HG03025 (cell line): ENCODE measurements around the gene OSBP2.
"Not testable (repeated sequence)": the region's sequence is repeated elsewhere in the genome, so short reads cannot be mapped to it uniquely, and the experiment has no call there.

Experiments used
- ATAC-seq: cut with Tn5 transposase; IDR thresholded peaks from one replicate; pipeline ENCODE4 v1.9.1; 2021; ENCODE audit warnings: mild to moderate bottlenecking, moderate library complexity; ENCODE audit not compliant: unreplicated experiment, low FRiP score

Gene OSBP2

GRCh38 chr22:30754521-30754920 lies 59.8 kb downstream of the OSBP2 start:
- no peak for ATAC-seq

- no peak for ATAC-seq
These were observed 60.5 kb downstream of the OSBP2 start for GRCh38 chr22:30754971-30755758.

GRCh38 chr22:30755759-30756124 lies 61.1 kb downstream of the OSBP2 start:
- no peak for ATAC-seq

- no peak for ATAC-seq
These were observed 69.4 kb downstream of the OSBP2 start for GRCh38 chr22:30763815-30764673.

GRCh38 chr22:30767661-30768060 lies 73.0 kb downstream of the OSBP2 start:
- ATAC-seq: no peak

GRCh38 chr22:30770716-30771115 lies 76.0 kb downstream of the OSBP2 start:
- ATAC-seq: no peak

GRCh38 chr22:30773919-30774318 lies 79.2 kb downstream of the OSBP2 start:
- no peak for ATAC-seq

GRCh38 chr22:30774566-30774965 lies 79.9 kb downstream of the OSBP2 start:
- ATAC-seq: no peak

- ATAC-seq: no peak
These were observed 81.8 kb downstream of the OSBP2 start for GRCh38 chr22:30776476-30776875.

GRCh38 chr22:30777146-30777545 lies 82.5 kb downstream of the OSBP2 start:
- not testable (repeated sequence) for ATAC-seq

GRCh38 chr22:30777587-30777986 lies 82.9 kb downstream of the OSBP2 start:
- ATAC-seq: no peak

- no peak for ATAC-seq
These were observed 83.6 kb downstream of the OSBP2 start for GRCh38 chr22:30778261-30778660.

GRCh38 chr22:30780026-30780425 lies 85.4 kb downstream of the OSBP2 start:
- ATAC-seq: no peak

GRCh38 chr22:30781271-30781875 lies 86.7 kb downstream of the OSBP2 start:
- ATAC-seq: no peak

GRCh38 chr22:30782613-30783012 lies 87.9 kb downstream of the OSBP2 start:
- no peak for ATAC-seq

GRCh38 chr22:30783021-30783420 lies 88.3 kb downstream of the OSBP2 start:
- no peak for ATAC-seq

GRCh38 chr22:30785527-30785926 lies 90.9 kb downstream of the OSBP2 start:
- no peak for ATAC-seq

- ATAC-seq: no peak
These were observed 95.7 kb downstream of the OSBP2 start for GRCh38 chr22:30790366-30790765.

GRCh38 chr22:30792456-30792855 lies 97.8 kb downstream of the OSBP2 start:
- no peak for ATAC-seq

- no peak for ATAC-seq
These were observed 100.4 kb downstream of the OSBP2 start for GRCh38 chr22:30795118-30795517.

GRCh38 chr22:30801695-30802094 lies 107.0 kb downstream of the OSBP2 start:
- ATAC-seq: no peak
